NCI-H510A treated with DMSO at 0.1 percent for 48 hours (cell line): ENCODE data around the gene IL5RA.

ENCODE experiments used
- DNase-seq: peaks from one replicate; lab custom pipeline; 2025; lab: John Stamatoyannopoulos, UW

Gene IL5RA

GRCh38 chr3:3107858-3108257, 2.3 kb downstream of the IL5RA start:
- no peak for DNase-seq

GRCh38 chr3:3107181-3107580, 3.0 kb downstream of the IL5RA start:
- no peak for DNase-seq

- DNase-seq = no peak
Observed at GRCh38 chr3:3105815-3106214, 4.4 kb downstream of the IL5RA start.

GRCh38 chr3:3105246-3105645, 4.9 kb downstream of the IL5RA start:
- no peak for DNase-seq

- no peak for DNase-seq
Observed at GRCh38 chr3:3102751-3103150, 7.4 kb downstream of the IL5RA start.

GRCh38 chr3:3101660-3102458, 8.3 kb downstream of the IL5RA start:
- DNase-seq = no peak

- no peak for DNase-seq
Observed at GRCh38 chr3:3097958-3098357, 12.2 kb downstream of the IL5RA start.

GRCh38 chr3:3089017-3089416, 21.2 kb downstream of the IL5RA start:
- no peak for DNase-seq

GRCh38 chr3:3087716-3088465, 22.3 kb downstream of the IL5RA start:
- DNase-seq = no peak

- DNase-seq = no peak
Observed at GRCh38 chr3:3087279-3087678, 22.9 kb downstream of the IL5RA start.

- DNase-seq = no peak
Observed at GRCh38 chr3:3086239-3086638, 23.9 kb downstream of the IL5RA start.

GRCh38 chr3:3085782-3086181, 24.4 kb downstream of the IL5RA start:
- no peak for DNase-seq

GRCh38 chr3:3084890-3085289, 25.3 kb downstream of the IL5RA start:
- no peak for DNase-seq

- DNase-seq = no peak
Observed at GRCh38 chr3:3082234-3082924, 27.8 kb downstream of the IL5RA start.

GRCh38 chr3:3081381-3082233, 28.6 kb downstream of the IL5RA start:
- DNase-seq = no peak

GRCh38 chr3:3080309-3080708, 29.9 kb downstream of the IL5RA start:
- DNase-seq = no peak

GRCh38 chr3:3074551-3075257, 35.5 kb downstream of the IL5RA start:
- DNase-seq = no peak

GRCh38 chr3:3071136-3071535, 39.0 kb downstream of the IL5RA start:
- no peak for DNase-seq

- DNase-seq = no peak
Observed at GRCh38 chr3:3069723-3070122, 40.5 kb downstream of the IL5RA start.

GRCh38 chr3:3068358-3068881, 41.8 kb downstream of the IL5RA start:
- DNase-seq = no peak

- DNase-seq = no peak
Observed at GRCh38 chr3:3066910-3067309, 43.3 kb downstream of the IL5RA start.
